Pulmonary artery endothelial cell (primary cell): ENCODE data around the gene POLR1E. TPM values are rescaled to one million over a fixed set of nuclear protein-coding genes. Genes with fewer than 3 reads are reported as not detected.
"Not testable (repeated sequence)": the region's sequence is repeated elsewhere in the genome, so short reads cannot be mapped to it uniquely, and the experiment has no call there.

Experiments used
- DNase-seq: peaks from one replicate; pipeline ENCODE4 v3.0.0-alpha.2; 2011; ENCODE audit warnings: low read depth, low spot score
- total RNA-seq: library from RNA; depleted of rRNA; stranded (reverse); fragments of >200 nt; gene quantifications from 2 replicates; pipeline ENCODE4 v1.2.3, GENCODE V29; 2014

The POLR1E gene
- total RNA-seq, 1 donor from 2014 or later = 32.0 TPM

DNA sequence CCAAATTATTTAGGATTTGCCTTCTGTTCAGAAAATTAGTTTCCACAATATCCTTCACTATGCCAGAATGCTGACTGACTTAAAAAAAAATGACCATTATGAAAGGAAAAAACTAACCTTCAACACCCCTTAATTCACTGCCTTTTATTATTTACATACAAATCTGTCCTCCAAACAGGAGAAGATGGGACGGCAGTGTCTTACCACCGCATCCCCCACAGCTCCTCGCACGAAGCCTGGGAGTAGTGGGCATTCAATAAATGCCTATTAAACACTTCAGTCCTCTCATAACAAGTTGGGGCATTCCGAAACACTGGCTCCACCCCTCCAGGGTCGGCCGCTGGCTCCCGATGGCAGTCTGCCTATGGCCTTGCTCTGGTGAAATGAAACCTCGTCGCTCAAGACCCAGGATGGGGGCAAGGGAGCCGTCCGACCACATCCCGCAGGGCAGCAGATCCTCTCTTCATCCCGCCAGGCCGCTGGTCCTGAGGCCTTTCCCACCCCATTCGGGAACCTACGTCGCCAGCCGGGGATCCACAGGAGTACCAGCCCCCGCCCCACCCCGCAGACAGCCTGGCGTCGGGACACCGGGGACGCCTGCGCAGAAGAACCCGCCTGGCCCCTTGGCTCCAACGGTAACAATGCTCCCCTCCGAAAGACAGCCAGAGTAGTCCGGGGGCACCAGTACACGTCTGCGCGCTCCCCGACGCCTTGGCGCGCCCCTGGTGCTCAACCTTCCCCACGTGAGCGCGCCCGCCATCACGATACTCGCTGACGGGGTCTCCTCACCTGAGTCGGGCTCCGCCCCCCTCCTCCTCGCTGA is 21.1 kb upstream of the POLR1E start:
- DNase-seq = peak; percentile 24

DNA sequence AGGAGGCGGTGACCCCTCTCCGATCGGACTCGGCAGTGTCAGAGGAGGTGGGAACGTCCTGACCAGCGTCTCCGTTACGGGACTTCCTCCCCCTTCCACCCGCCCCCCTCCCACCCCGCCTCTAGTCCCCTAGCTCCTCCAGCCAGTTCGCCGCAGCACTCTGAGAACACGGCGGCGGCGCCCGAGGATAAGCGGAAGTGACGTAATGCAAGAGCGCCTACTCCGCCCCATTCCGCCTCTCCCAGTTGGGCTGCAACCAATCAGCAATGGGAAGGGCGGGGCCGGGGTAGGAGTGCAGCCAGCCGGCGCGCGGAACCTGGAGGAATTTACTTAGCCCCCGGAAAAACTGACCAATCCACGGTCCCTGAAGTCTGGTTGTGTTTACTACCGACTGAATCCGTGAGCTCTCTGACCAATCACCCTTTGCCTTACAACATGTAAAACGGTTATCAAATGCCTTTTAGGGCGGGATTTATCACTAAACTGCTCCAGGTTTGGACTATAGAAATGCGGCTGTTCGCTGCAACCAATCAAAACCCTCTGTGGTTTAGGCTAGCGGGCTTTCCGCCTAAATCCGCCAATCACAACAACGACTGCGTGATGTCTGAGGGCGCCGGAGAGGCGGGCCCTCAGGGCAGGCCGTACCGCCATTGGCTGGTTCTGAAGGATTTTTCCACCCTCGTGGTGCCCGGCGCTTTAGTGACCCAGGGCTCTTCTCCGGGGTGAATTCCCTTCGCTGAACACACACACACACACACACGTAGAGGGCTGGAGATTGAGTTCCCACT is 20.3 kb upstream of the POLR1E start, which contains the start of gene ZBTB5:
TSS of gene ZBTB5 (minus strand) at position 202 of the 788 bp plus-strand sequence. CDS start 22,899 bp downstream, outside the sequence.
- peak; percentile 99 for DNase-seq

DNA sequence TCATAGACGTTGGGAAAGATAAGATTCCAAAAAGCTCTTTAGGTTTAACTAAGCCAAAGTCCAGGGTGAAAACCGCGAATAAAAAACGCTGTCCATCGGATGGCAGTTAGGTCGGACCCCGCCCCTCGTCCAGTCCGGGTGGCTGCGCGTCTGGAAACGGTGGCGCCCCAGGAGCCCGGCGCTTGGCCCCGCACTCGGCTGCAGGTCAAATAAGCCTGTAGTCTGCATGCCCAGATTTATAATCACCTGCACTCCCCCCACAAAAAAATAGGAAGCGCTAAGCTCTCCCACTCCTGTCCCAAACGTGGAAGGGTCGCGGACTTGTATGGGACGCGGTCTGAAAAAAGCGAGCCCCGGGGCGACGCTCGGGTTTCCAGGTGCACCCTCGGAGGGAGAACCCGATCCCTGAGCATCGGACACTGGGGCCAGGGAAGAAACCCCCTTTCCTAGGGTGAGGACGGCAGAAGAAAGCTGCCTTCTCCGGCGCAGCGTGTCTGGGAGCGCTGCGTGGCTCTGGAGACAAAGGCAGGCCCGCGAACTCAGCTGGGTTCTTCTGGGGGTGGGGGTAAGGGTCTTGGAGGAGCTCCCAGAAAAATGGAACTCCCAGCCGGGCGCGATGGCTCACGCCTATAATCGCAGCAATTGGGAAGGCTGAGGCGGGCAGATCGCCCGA is 19.6 kb upstream of the POLR1E start:
- peak; percentile 44 for DNase-seq

DNA sequence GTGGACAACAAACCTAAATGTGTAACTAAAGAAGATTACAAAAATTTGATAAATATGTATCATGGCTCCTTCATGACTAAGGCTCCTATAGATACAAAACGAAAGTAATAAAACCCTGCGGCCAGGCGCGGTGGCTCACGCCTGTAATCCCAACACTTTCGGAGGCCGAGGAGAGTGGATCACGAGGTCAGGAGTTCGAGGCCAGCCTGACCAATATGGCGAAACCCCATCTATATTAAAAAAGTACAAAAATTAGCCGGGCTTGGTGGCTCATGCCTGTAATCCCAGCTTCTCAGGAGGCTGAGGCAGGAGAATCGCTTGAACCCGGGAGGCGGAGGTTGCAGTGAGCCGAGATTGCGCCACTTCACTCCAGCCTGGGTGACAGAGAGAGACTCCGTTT is 18.2 kb upstream of the POLR1E start:
- DNase-seq = not testable (repeated sequence)

DNA sequence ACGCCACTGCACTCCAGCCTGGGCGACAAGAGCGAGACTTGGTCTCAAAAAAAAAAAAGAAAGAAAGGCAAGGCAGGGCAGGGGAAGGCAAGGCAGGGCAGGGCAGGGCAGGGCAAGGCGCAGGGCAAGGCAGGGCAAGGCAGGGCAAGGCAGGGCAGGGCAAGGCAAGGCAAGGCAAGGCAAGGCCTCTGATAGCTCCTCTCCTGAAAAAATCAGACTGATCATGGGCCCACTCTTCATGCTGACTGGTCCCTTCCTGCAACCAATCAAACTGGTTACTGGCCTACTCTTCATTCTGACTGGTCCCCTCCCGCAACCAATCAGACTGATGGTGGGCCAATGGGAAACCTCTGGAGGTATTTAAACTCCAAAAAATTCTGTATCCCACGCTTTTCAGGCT is 17.1 kb upstream of the POLR1E start:
- DNase-seq = no peak

DNA sequence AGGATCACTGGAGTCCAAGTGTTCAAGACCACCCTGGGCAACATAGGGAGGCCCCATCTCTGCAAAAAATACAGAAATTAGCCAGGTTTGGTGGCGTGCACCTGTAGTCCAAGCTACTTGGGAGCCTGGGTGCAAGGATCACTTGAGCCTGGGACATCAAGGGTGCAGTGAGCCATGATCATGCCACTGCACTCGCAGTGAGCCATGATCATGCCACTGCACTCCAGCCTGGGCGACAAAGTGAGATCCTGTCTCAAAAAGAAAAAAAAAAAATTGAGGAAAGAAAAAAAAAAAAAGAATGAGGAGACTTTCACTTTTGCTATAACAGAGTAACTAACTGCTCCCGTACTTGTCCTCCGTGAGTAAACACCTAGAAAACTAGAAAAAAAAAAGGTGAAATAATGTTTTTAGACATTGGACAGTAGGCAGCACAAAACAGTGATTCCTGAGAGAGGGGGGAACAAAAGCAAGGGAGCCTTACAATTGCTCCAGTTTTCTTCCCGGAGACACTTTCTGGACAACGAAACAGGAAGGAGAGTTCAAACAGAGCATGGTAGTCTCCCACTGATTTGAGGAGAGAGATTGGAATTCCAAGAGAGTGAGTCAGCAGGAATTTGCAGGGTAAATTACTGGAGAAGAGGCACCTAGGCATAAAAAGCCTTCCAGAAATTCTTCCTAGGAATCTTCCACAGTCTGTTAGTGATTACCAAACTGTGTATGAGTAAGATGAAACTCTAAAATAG is 13.6 kb upstream of the POLR1E start:
- peak; percentile 91 for DNase-seq

DNA sequence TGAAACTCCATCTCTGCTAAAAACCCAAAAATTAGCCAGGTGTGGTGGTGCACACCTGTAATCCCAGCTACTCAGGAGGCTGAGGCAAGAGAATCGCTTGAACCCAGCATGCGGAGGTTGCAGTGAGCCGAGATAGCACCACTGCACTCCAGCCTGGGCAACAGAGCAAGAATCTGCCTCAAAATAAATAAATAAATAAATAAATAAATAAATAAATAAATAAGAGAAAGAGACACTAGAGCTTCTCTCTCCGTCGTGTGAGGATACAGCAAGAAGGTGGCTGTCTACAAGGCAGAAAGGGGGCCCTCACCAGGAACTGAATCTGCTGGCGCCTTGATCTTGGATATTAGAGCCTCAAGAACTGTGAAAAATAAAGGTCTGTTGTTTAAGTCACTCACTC is 11.8 kb upstream of the POLR1E start:
- not testable (repeated sequence) for DNase-seq

DNA sequence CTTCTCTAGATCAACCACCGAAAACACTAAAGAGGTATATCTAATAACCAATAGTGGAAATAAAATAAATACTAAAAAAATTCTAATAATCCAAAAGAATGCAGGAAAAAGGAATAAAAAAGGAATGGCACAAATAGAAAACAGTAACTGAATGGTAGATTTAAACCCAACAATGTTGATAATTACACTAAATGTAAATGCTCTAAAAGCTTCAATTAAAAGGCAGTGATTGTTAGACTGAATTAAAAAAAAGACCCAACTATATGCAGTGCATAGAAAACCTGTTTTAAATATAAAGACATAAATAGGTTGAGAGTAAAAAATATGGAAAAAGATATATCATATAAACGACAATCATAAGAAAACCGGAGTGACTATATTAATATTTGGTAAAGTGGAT is 11.3 kb upstream of the POLR1E start:
- no peak for DNase-seq

DNA sequence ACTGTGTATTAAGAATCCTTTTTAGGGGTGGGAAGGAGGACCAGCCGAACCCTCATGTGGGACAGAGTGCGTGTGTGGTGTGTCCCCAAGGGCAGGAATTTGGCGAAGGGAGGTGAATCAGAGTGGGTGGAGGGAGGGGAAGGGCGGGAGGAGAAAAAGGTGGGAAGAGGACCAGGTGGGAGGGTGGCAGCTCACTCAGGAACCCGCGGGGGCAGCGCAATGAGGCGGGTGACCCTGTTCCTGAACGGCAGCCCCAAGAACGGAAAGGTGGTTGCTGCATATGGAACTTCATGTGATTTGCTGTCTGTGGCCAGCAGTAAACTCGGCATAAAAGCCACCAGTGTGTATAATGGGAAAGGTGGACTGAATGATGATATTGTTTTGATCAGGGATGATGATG is 8.8 kb upstream of the POLR1E start:
- no peak for DNase-seq

DNA sequence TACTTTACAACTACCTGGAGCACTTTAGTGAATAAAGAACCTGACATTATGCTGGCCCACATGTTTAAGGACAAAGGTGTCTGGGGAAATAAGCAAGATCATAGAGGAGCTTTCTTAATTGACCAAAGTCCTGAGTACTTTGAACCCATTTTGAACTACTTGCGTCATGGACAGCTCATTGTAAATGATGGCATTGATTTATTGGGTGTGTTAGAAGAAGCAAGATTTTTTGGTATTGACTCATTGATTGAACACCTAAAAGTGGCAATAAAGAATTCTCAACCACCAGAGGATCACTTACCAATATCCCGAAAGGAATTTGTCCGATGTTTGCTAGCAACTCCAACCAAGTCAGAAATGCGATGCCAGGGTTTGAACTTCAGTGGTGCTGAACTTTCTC is 8.3 kb upstream of the POLR1E start:
- not testable (repeated sequence) for DNase-seq

DNA sequence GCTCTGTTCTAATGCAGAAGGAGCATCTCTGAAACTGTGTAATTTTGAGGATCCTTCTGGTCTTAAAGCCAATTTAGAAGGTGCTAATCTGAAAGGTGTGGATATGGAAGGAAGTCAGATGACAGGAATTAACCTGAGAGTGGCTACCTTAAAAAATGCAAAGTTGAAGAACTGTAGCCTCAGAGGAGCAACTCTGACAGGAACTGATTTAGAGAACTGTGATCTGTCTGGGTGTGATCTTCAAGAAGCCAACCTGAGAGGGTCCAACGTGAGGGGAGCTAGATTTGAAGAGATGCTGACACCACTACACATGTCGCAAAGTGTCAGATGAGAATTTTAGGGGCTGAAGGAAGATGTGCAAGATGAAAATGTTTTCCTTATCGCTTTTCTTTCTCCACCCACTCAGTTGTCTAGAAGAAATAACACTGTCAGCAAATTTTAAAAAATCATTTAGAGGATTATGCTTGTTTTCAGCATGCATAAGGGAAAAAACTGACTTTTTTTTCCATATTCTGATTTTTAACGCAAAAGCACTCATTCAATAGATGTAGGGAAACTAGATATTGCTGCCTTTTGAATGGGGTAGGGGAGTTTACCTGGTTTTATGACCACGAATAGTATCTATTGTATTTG is 7.6 kb upstream of the POLR1E start:
- DNase-seq = not testable (repeated sequence)

DNA sequence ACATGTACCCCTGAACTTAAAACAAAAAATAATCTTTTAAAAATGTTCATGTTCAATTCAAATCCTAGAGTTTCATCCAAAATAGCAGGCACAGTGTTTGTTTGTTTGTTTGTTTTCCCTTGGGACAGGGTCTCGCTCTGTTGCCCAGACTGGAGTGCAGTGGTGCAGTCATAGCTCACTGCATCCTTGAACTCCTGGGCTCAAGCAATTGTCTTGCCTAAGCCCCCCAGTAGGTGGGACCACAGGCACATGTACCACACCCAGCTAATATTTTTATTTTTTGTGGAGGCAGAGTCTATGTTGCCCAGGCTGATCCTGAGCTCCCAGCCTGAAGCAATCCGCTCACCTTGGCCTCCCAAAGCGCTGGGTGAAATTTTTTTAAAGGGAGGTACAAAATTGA is 5.0 kb upstream of the POLR1E start:
- DNase-seq = no peak

DNA sequence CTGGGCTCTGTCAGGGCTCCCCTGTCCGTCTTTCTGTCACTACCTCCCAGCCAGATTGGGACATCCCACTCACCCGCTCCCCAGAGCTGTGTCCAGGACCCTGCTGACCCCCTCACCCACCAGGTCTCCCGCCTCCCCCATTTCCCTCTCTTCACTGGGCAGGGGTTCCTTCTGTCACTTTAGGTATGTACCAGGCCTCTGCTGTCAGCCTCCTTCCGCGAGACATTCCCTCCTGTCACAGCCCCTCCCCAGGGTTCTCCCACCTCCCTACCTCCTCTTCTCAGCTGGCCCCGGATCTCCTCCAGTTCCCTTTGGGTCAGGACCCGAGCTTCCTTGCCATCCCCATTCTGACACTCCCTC is 488 bp downstream of the POLR1E start:
- no peak for DNase-seq

DNA sequence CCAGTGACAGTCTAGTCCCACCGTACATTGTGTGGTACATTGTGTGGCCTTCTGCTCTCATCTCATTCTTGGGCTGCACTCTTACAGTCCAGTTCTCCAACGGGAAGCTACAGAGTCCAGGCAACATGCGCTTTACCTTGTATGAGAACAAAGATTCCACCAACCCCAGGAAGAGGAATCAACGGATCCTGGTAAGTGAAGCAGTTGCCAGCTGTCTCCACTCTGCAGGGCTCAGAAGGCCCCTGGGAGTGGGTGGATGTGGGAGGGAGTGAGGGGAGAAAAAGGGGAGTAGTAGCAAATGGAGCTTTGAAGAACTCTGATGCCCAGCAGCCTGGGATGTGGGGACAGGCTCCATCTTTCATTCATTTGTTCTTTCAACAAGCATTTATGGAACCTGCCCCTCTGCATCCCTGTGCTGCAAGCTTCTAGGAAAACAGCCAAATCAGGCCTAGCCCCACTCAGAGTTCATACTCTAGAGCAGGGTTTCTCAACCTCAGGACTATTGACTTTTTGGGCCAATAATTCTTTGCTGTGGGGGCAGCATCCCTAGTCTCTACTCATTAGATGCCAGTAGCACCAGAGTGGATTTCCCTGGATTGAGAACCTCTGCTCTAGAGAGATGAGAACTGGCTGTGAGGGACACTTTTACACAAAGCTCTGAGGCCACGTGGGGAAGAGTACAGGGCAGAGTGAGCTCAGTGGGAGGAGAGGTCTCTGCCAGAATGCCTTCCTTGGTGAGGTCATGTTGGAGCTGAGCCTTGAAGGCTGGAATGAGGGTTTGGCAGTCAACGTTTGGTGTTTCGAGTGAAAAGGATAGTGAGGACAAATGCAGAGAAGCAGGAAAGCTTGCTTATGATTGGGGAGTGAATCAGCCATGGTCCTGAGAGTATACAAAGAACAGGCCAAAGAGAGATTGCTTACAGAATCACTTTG is 1.1 kb downstream of the POLR1E start:
- DNase-seq = no peak

DNA sequence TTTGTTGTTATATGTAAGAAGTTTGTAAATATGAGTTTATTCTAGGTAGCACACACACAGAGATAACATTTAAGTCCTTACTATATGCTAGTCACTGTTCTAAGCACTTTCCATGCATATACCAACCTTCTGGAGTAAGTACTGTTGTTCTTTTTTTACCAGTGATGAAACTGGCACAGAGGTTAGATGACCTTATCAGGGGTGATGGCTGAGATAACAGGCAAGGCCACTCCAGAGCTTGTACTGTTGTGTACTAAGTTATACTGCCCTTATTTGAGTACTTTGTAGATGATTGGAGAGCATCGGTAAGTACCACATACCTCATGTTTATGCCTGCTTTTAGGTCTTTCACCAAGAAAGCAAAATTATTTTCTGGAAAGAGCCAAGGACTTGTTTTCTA is 6.2 kb downstream of the POLR1E start:
- DNase-seq = no peak

DNA sequence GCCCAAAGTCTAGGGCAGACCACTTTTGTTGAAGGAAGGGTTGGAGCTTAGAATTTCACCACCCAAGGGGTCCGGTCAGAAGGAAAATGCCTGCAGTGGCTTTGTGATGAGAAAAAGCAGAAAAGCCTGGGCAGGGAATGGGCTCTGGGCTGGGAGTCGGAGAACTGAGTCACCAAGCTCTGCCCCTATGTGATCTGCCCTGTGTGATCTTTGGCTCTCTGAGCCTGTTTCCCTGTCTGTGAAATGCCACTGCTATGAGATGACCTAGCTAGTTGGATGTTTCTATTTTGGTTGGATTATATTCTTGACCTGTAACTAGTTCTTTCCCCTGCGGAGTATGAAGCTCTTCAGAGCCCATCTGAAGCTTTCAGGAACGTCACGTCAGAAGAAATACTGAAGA is 9.8 kb downstream of the POLR1E start:
- DNase-seq = no peak

DNA sequence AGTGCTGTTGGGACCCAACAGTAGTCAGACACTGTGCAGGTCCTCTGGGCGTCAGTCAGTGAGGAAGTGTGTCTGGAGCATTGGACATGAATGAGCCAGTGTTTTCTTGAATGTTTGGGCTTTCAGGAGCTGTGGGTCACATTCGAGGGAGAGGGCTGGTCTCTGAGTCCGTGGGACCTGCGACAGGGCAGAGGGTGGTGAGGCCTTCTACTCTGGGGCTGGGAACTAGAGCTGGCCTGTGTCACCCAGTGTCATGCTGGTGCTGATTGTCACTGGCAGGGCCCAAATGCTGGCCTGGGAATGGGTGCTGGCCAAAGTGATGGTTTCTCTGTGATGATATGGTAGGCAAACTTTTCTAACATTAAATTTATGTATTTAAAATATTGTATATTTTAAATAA is 10.3 kb downstream of the POLR1E start:
- DNase-seq = no peak

DNA sequence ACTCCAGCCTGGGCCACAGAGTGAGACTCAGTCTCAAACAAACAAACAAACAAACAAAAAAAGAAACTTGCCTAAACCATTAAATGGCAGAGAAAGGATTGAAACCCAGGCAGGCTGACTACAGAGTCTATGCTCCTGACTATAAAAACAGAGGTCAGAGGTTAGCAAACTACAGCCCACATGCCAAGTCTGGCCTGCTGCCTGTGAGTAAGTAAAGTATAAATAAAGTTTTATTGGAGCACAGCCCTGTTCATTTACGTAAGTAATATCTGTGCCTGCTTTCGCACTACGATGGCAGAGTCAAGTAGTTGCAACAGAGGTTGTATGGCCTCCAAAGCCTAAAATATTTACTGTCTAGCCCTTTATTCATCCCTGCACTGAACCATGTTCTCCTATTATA is 11.6 kb downstream of the POLR1E start:
- no peak for DNase-seq

DNA sequence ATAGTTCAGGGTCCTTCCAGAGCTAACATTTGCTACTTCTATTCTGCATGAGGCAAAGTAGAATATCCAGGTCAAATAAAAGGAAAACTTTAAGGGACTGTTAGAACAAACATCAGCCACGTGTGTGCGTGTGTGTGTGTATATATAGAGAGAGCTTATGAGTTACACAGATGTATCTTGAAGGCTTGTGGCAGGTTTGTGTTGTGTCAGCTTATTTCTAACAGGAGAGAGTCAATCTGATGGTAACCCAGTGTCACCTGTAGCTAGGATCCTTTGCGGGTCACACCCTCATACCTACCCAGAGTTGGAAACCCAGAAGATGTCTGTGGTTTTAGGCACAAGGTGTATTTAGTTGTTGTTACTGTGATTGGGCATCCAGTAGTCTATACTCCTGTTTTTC is 12.7 kb downstream of the POLR1E start:
- DNase-seq = no peak

DNA sequence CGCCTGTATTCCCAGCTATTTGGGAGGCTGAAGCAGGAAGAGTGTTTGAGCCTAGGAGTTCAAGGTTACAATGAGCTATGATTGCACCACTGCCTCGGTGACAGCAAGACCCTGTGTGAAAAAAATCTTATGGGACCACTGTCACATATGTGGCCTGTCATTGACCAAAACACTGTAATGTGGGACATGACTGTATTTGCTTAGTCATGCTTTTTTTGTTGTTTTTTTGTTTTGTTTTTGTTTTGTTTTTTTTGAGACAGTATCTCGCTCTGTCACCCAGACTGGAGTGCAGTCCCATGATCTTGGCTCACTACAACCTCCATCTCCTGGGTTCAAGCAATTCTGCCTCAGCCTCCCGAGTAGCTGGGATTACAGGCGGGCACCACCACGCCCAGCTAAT is 13.5 kb downstream of the POLR1E start:
- DNase-seq = no peak
